HG03039 (cell line): Measurements from ENCODE around the gene DDX54.

ENCODE experiments used
- ATAC-seq: cut with Tn5 transposase; IDR thresholded peaks from one replicate; pipeline ENCODE4 v1.9.1; 2021; ENCODE audit warnings: mild to moderate bottlenecking, moderate library complexity; ENCODE audit not compliant: unreplicated experiment

Gene DDX54

GRCh38 chr12:113165521-113166450, 19.5 kb downstream of the DDX54 start:
- no peak for ATAC-seq

GRCh38 chr12:113164014-113164413, 21.3 kb downstream of the DDX54 start:
- ATAC-seq = no peak

GRCh38 chr12:113163030-113163360, 22.3 kb downstream of the DDX54 start:
- no peak for ATAC-seq

GRCh38 chr12:113162102-113163029, 22.9 kb downstream of the DDX54 start:
- ATAC-seq = no peak

- no peak for ATAC-seq
These were observed 23.8 kb downstream of the DDX54 start for GRCh38 chr12:113161415-113162016.

GRCh38 chr12:113159937-113160336, 25.3 kb downstream of the DDX54 start:
- ATAC-seq = no peak

- ATAC-seq = no peak
These were observed 26.7 kb downstream of the DDX54 start for GRCh38 chr12:113158439-113159203.

GRCh38 chr12:113157218-113157859, 27.9 kb downstream of the DDX54 start:
- no peak for ATAC-seq

- no peak for ATAC-seq
These were observed 29.6 kb downstream of the DDX54 start for GRCh38 chr12:113155646-113156045.

- ATAC-seq = no peak
These were observed 30.2 kb downstream of the DDX54 start for GRCh38 chr12:113155060-113155459.

- ATAC-seq = no peak
These were observed 30.8 kb downstream of the DDX54 start for GRCh38 chr12:113154351-113154973.

GRCh38 chr12:113152835-113153814, 32.2 kb downstream of the DDX54 start:
- no peak for ATAC-seq

- no peak for ATAC-seq
These were observed 33.0 kb downstream of the DDX54 start for GRCh38 chr12:113152196-113152834.

GRCh38 chr12:113151655-113152054, 33.6 kb downstream of the DDX54 start:
- ATAC-seq = no peak

- ATAC-seq = no peak
These were observed 35.7 kb downstream of the DDX54 start, which contains the start of gene CFAP73 for GRCh38 chr12:113149361-113150150. Gene CFAP73, plus strand, starts transcription at chr12:113149724. Its CDS starts 134 bp downstream, at chr12:113149858.

GRCh38 chr12:113146999-113147398, 38.3 kb downstream of the DDX54 start:
- ATAC-seq = no peak
